Natural killer cell treated with Interleukin-12 subunit alpha and Interleukin-12 subunit beta and Interleukin-15 and Interleukin-18, amount 100 ng/mL, for 72 hours (primary cell): Measurements from ENCODE around the gene TENM4. TPM values are rescaled to one million over a fixed set of nuclear protein-coding genes. Genes with fewer than 3 reads are reported as not detected.

Experiments
- ATAC-seq, 2 donors: fragments of 150-1000 bp; cut with Tn5 transposase in 1 of 2; sonication (Bioruptor Pico), chemical (Tn5 transposase) in 1 of 2; 2 replicates each; pipeline ENCODE4 v1.10.0; 2021
- DNase-seq: peaks from one replicate; pipeline ENCODE4 v3.0.0; 2022; ENCODE audit warnings: low spot score
- H3K27ac Mint-ChIP-seq, 2 donors: 1 replicate in 1 of 2; 2 replicates in 1 of 2; pipeline ENCODE4 v1.8.0; 2022; ENCODE audit warnings: mixed read lengths in 2 of 2, mild to moderate bottlenecking in 1 of 2, moderate library complexity in 1 of 2
- H3K27me3 Mint-ChIP-seq, 2 donors: 1 replicate in 1 of 2; 2 replicates in 1 of 2; pipeline ENCODE4 v1.8.0; 2022; ENCODE audit warnings: mixed read lengths in 2 of 2
- H3K36me3 Mint-ChIP-seq: one replicate; pipeline ENCODE4 v1.8.0; 2022; ENCODE audit warnings: mixed read lengths
- H3K4me1 Mint-ChIP-seq, 2 donors: 1 replicate in 1 of 2; 2 replicates in 1 of 2; pipeline ENCODE4 v1.8.0; 2022; ENCODE audit warnings: low read depth in 2 of 2, mixed read lengths in 2 of 2, mild to moderate bottlenecking in 1 of 2
- H3K4me3 Mint-ChIP-seq: one replicate; pipeline ENCODE4 v1.8.0; 2022; ENCODE audit warnings: mixed read lengths
- H3K9me3 Mint-ChIP-seq: 2 replicates; pipeline ENCODE4 v1.8.0; 2022; ENCODE audit warnings: mixed read lengths
- total RNA-seq, 2 donors: library from RNA; stranded (reverse); gene quantifications; one replicate each; pipeline ENCODE4 v1.2.3, GENCODE V29; 2022

The TENM4 gene
- total RNA-seq, 2 donors from 2014 or later, result not detected

DNA sequence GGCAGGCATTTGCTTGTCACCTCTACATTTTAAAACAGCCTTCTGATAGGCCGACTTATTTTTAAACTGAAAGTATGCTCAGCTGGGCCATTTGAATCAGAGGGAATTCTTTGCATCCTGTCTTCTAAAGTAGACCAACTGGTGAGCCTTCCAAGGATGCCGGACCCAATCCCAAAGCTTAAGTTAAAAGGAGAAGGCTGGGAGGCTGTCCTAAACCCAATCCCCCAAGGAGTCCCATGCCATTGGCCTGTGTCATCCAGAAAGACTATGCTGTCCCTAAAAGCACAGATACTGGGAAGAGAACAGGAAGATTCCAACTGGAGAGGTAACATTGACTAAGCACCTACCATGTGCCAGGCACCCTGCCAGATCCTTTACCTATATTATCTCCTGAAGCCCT is 18.0 kb downstream of the TENM4 start:
- no peaks in the 10 kb centered on the region for H3K27me3 Mint-ChIP-seq
- H3K27ac Mint-ChIP-seq, result no peak overlapping the region
- no peak overlapping the region for H3K4me3 Mint-ChIP-seq
- no peak for ATAC-seq
- peaks cover 3% of the 10 kb centered on the region for H3K9me3 Mint-ChIP-seq
- no peaks in the 10 kb centered on the region for H3K36me3 Mint-ChIP-seq
- no peak for DNase-seq
- H3K4me1 Mint-ChIP-seq, result no peaks in the 10 kb centered on the region

- Mint-ChIP-seq H3K4me3 (no peak overlapping the region), H3K27me3 (no peaks in the 10 kb centered on the region), H3K27ac (no peak overlapping the region), H3K9me3 (peaks cover 3% of the 10 kb centered on the region), H3K4me1 (no peaks in the 10 kb centered on the region), H3K36me3 (no peaks in the 10 kb centered on the region)
- ATAC-seq (no peak), DNase-seq (no peak)
Measured at GRCh38 chr11:79421820-79422219, 19.0 kb downstream of the TENM4 start.

DNA sequence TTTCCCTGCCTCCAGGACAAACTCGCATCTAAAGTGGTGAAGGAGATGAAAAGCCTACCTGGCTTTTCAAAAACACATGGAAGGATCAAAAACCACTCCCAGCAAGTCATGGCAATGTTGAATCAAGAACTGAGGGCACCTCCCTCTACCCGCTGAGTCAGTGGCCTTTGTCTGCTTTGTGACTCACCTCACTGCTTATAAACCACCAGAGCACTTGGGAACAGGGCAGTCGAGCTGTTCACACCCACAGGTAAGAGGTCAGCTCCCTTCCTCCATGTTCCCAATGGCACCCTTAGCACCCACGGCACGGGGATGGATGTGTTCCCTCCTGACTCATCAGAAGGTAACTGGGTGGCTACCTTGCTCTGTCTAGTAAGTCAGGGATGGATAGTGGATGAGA is 21.7 kb downstream of the TENM4 start:
- H3K36me3 Mint-ChIP-seq, result no peaks in the 10 kb centered on the region
- no peak overlapping the region for H3K4me3 Mint-ChIP-seq
- H3K4me1 Mint-ChIP-seq, result no peaks in the 10 kb centered on the region
- H3K27ac Mint-ChIP-seq, result no peak overlapping the region
- H3K9me3 Mint-ChIP-seq, result no peaks in the 10 kb centered on the region
- H3K27me3 Mint-ChIP-seq, result no peaks in the 10 kb centered on the region
- no peak for DNase-seq
- no peak for ATAC-seq

GRCh38 chr11:79418241-79418640 is 22.6 kb downstream of the TENM4 start:
- H3K36me3 Mint-ChIP-seq, result no peaks in the 10 kb centered on the region
- DNase-seq, result no peak
- H3K4me1 Mint-ChIP-seq, result no peaks in the 10 kb centered on the region
- no peak overlapping the region for H3K4me3 Mint-ChIP-seq
- no peak for ATAC-seq
- H3K27me3 Mint-ChIP-seq, result no peaks in the 10 kb centered on the region
- H3K9me3 Mint-ChIP-seq, result no peaks in the 10 kb centered on the region
- no peak overlapping the region for H3K27ac Mint-ChIP-seq

DNA sequence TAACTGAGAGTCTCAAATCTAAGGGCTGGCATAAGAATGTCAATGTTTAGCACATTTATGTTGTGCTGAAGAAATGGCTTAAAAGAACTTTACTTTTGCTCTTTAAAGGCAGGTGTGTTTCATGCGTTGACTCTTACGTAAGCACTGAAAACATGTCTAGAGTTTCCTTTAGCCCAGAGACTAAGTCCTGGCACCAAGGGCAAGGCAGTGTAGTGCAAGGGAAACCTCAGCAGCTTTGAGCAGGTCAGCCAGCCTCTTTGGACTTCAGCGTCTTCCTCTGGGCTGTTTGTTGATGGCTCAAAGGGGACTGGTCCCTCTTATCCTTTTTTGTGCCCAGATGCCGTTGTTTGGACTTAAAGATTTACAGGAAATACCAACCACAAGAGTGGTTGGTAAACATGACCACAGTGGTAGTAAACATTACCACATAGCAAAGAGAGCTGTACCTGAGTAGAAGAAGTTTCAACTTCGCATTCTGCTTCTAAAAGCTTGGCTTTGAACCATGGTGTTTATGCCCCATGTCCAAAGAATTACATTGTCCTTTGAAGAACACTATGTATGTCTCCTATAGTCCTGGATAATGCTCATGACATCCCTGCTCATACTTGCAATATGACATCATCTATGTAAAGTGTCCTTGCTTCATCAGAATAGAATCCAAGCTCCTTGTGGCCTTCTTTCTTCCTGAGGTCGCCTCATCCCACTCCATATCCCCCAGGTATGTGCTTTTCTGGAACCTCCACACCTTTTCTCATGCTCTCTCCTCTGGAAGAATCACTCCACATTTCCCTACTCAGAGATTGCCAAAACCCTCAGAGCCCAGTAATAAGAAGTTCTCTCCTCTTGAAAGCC is 23.5 kb downstream of the TENM4 start:
- Mint-ChIP-seq H3K27ac (no peak overlapping the region), H3K27me3 (no peaks in the 10 kb centered on the region), H3K9me3 (peaks cover 2% of the 10 kb centered on the region), H3K36me3 (no peaks in the 10 kb centered on the region), H3K4me3 (no peak overlapping the region), H3K4me1 (no peaks in the 10 kb centered on the region)
- ATAC-seq, result no peak
- no peak for DNase-seq

DNA sequence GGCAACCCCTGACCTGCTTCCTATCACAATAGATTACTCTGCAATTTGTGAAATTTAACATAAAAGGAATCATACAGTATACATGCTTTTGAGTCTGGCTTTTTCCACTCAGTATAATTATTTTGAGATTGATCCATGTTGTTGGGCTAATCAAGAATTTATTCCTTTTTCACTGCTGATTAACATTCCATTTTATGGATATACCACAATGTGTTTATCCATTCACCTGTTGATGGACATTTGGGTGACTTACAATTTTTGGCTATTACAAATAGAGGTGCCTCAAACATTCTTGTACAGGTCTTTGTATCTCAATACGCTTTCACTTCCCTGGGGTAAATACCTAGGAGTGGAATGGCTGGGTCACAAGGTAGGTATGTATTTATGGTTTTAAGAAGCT is 24.9 kb downstream of the TENM4 start:
- no peak overlapping the region for H3K27ac Mint-ChIP-seq
- H3K4me3 Mint-ChIP-seq, result no peak overlapping the region
- DNase-seq (no peak), ATAC-seq (no peak)
- H3K36me3 Mint-ChIP-seq, result no peaks in the 10 kb centered on the region
- no peaks in the 10 kb centered on the region for H3K27me3 Mint-ChIP-seq
- H3K4me1 Mint-ChIP-seq, result no peaks in the 10 kb centered on the region
- H3K9me3 Mint-ChIP-seq, result peaks cover 2% of the 10 kb centered on the region

- no peak for DNase-seq
- H3K36me3 Mint-ChIP-seq, result no peaks in the 10 kb centered on the region
- H3K9me3 Mint-ChIP-seq, result peaks cover 2% of the 10 kb centered on the region
- H3K4me1 Mint-ChIP-seq, result no peaks in the 10 kb centered on the region
- no peak overlapping the region for H3K27ac Mint-ChIP-seq
- no peak overlapping the region for H3K4me3 Mint-ChIP-seq
- ATAC-seq, result no peak
- no peaks in the 10 kb centered on the region for H3K27me3 Mint-ChIP-seq
Measured at GRCh38 chr11:79415411-79415810, 25.4 kb downstream of the TENM4 start.

DNA sequence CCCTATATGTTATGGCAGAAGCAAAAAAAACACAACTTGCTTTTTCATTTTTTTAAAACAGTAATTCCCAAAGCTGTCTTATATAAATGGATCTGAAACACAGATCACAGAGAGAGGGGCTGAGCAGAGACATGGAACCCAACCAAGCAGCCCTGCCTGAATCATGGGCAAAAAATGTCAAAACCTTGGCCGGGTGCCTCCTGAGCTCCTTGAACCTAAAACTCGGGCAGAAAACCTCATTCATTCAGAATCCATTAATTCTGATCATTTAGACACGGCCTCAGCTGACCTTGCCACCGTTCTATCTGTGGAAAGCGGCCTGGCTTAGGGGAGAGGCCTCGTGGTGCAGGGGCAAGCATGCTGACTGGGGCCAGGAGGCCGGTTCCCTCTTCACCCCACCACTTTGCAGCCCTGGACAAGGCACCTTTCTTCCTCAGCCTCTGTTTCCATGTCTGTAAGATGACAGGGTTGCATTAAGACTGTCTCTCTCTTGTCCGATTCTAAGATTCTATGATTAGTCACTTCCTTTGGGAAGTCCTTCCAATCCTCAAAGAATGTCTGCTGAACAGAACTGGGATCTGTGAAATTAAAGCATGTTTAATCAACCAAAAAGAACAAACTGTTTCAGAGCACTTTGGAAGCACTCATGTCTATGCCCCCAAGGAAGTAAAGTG is 26.0 kb downstream of the TENM4 start:
- Mint-ChIP-seq H3K27me3 (no peaks in the 10 kb centered on the region), H3K36me3 (no peaks in the 10 kb centered on the region), H3K4me3 (no peak overlapping the region), H3K27ac (no peak overlapping the region), H3K9me3 (peaks cover 2% of the 10 kb centered on the region), H3K4me1 (no peaks in the 10 kb centered on the region)
- ATAC-seq (no peak), DNase-seq (no peak)

GRCh38 chr11:79414041-79414440 is 26.8 kb downstream of the TENM4 start:
- Mint-ChIP-seq H3K27me3 (no peaks in the 10 kb centered on the region), H3K27ac (no peak overlapping the region), H3K4me1 (no peaks in the 10 kb centered on the region), H3K9me3 (peaks cover 4% of the 10 kb centered on the region), H3K36me3 (no peaks in the 10 kb centered on the region), H3K4me3 (no peak overlapping the region)
- ATAC-seq, result no peak
- DNase-seq, result no peak

DNA sequence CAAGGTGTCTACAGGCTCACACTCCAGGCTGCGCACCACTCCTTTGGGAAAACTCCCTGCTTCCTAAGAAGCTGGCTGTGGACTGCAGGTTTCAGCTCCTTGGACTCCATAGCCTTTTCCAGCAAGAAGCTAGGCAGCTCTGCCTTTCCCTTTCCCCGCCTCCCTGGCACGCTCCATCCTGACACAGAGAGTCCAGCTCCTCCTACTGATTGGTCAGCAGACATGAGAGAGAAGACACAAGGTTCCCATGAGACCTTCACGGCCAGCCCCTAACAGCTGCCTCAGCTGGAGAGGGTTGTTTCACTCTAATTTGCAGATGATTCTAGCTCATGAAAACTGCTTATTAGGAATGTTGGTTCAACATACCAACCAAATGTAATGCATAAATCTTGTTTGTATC is 27.6 kb downstream of the TENM4 start:
- H3K4me1 Mint-ChIP-seq, result no peaks in the 10 kb centered on the region
- no peak overlapping the region for H3K27ac Mint-ChIP-seq
- H3K4me3 Mint-ChIP-seq, result no peak overlapping the region
- H3K36me3 Mint-ChIP-seq, result no peaks in the 10 kb centered on the region
- ATAC-seq, result no peak
- peaks cover 10% of the 10 kb centered on the region for H3K9me3 Mint-ChIP-seq
- no peaks in the 10 kb centered on the region for H3K27me3 Mint-ChIP-seq
- DNase-seq, result no peak

GRCh38 chr11:79412761-79413160 is 28.1 kb downstream of the TENM4 start:
- H3K4me1 Mint-ChIP-seq, result no peaks in the 10 kb centered on the region
- no peak for ATAC-seq
- H3K4me3 Mint-ChIP-seq, result no peak overlapping the region
- no peak overlapping the region for H3K27ac Mint-ChIP-seq
- no peaks in the 10 kb centered on the region for H3K36me3 Mint-ChIP-seq
- no peaks in the 10 kb centered on the region for H3K27me3 Mint-ChIP-seq
- H3K9me3 Mint-ChIP-seq, result peaks cover 10% of the 10 kb centered on the region
- no peak for DNase-seq

GRCh38 chr11:79409330-79409729 is 31.5 kb downstream of the TENM4 start:
- ATAC-seq, result no peak
- Mint-ChIP-seq H3K36me3 (no peaks in the 10 kb centered on the region), H3K9me3 (peaks cover 10% of the 10 kb centered on the region), H3K27ac (no peak overlapping the region), H3K4me1 (no peaks in the 10 kb centered on the region), H3K27me3 (no peaks in the 10 kb centered on the region), H3K4me3 (no peak overlapping the region)
- no peak for DNase-seq

GRCh38 chr11:79406376-79406775 is 34.5 kb downstream of the TENM4 start:
- DNase-seq (no peak), ATAC-seq (no peak)
- no peaks in the 10 kb centered on the region for H3K36me3 Mint-ChIP-seq
- no peaks in the 10 kb centered on the region for H3K4me1 Mint-ChIP-seq
- H3K27me3 Mint-ChIP-seq, result no peaks in the 10 kb centered on the region
- H3K4me3 Mint-ChIP-seq, result no peak overlapping the region
- H3K27ac Mint-ChIP-seq, result no peak overlapping the region
- peaks cover 8% of the 10 kb centered on the region for H3K9me3 Mint-ChIP-seq

DNA sequence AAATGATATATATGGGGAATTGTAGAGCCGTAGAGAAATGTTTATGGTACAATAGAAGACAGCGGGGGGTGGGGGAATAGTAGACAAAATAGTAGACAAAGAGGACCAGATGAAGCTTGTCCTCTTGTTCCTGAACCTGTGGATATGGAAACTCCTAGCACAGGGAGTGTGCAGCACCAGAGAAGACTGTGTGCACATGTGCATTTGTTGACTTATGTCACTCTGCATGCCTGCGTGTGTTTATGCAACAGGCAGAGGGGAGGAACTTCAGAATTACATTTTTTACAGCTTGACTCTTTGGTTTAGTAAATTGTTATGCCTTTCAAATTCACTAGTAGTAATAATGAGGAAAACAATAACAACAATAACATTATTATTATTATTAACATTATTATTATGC is 36.0 kb downstream of the TENM4 start:
- Mint-ChIP-seq H3K4me3 (no peak overlapping the region), H3K27me3 (no peaks in the 10 kb centered on the region), H3K9me3 (peaks cover 8% of the 10 kb centered on the region), H3K36me3 (no peaks in the 10 kb centered on the region), H3K27ac (no peak overlapping the region), H3K4me1 (no peaks in the 10 kb centered on the region)
- DNase-seq (no peak), ATAC-seq (no peak)
